GM23338 (cell line): ENCODE measurements around the gene GNB2.

Source experiments
- CREB1 ChIP-seq: fragments of 250-450 bp; sonication (Bioruptor Pico); IDR thresholded peaks from 2 replicates; pipeline ENCODE4 v1.5.0; 2020; ENCODE audit warnings: low read depth, mild to moderate bottlenecking, moderate library complexity
- EZH2 ChIP-seq: fragments of 200-600 bp; sonication (generic); IDR thresholded peaks from one replicate; pipeline ENCODE4 v1.8.0; 2017; ENCODE audit warnings: antibody characterized with exemption, mild to moderate bottlenecking, low read depth; ENCODE audit not compliant: unreplicated experiment
- EZH2phosphoT487 ChIP-seq: fragments of 200-600 bp; sonication (generic); IDR thresholded peaks from one replicate; pipeline ENCODE4 v1.8.1; 2018; ENCODE audit warnings: antibody characterized with exemption; ENCODE audit not compliant: unreplicated experiment
- JUNB ChIP-seq: IDR thresholded peaks from one replicate; pipeline ENCODE4 v1.6.1; 2016; ENCODE audit warnings: antibody characterized with exemption; ENCODE audit not compliant: unreplicated experiment
- NANOG ChIP-seq: IDR thresholded peaks from 2 replicates; pipeline ENCODE4 v1.6.1; 2016; ENCODE audit warnings: antibody characterized with exemption, borderline replicate concordance
- POLR2AphosphoS5 ChIP-seq: IDR thresholded peaks from 2 replicates; pipeline ENCODE4 v1.6.1; 2016; ENCODE audit warnings: antibody characterized with exemption, low read depth
- REST ChIP-seq: IDR thresholded peaks from one replicate; pipeline ENCODE4 v1.6.1; 2018; ENCODE audit warnings: antibody characterized with exemption; ENCODE audit not compliant: unreplicated experiment
- STAT1 ChIP-seq: IDR thresholded peaks from one replicate; pipeline ENCODE4 v1.6.1; 2016; ENCODE audit warnings: antibody characterized with exemption; ENCODE audit not compliant: unreplicated experiment
- ZNF114 ChIP-seq: fragments of 250-450 bp; sonication (Bioruptor Pico); IDR thresholded peaks from 2 replicates; pipeline ENCODE4 v1.5.0; 2020; ENCODE audit warnings: mild to moderate bottlenecking, moderate library complexity
- ZNF331 ChIP-seq: fragments of 250-450 bp; sonication (Bioruptor Pico); IDR thresholded peaks from 2 replicates; pipeline ENCODE4 v1.5.0; 2020; ENCODE audit warnings: low read depth, mild to moderate bottlenecking, moderate library complexity
- TF ChIP-seq, protein P1 (sequence below), 2 experiments: fragments of 200-600 bp in 1 of 2; sonication (generic) in 1 of 2; conservative IDR thresholded peaks; 2 replicates each; pipeline versions ENCODE4 v1.5.1 to v1.6.1; 2016 to 2017; ENCODE audit warnings: antibody characterized with exemption in 2 of 2, low read depth in 2 of 2, mild to moderate bottlenecking in 2 of 2, moderate library complexity in 1 of 2
- TF ChIP-seq, protein P2 (sequence below): fragments of 250-450 bp; sonication (Bioruptor Pico); IDR thresholded peaks from 2 replicates; pipeline ENCODE4 v1.5.0; 2020; ENCODE audit warnings: mild to moderate bottlenecking, moderate library complexity
- TF ChIP-seq, protein P3 (sequence below): IDR thresholded peaks from 2 replicates; pipeline ENCODE4 v1.6.1; 2016; ENCODE audit warnings: antibody characterized with exemption

DNA sequence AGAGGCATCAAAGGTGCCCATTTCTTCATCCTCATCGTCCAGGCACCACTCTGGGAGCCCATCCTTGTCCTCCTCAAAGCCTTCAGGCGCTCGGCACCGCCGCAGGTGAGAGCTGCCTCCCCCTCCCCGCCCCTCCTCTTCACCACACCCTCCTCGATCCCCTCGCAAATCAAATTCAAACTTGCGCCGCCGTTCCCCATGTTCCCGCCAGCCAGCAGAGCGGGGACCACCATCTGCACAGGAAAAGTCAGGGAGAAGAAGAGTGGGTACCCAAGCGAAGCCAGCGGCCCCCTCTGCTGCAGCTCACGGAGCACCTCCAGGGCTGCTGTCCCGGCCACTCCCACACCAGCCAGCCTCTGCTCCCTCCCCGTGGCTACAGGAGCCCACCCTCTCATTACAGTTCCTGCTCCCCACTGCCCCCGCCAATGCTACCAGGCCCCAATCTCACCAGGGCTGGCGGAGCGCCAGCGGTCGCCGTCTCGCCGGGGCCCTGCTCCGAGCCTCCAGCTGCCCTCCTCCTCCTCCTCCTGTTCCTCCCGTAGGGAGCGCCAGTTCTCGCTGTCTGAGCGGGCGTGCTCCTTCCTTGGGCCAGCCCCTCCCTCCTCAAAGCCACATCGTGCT, 12.8 kb downstream of the GNB2 start:
- TF ChIP-seq POLR2AphosphoS5 (no peak), EZH2 (no peak), JUNB (no peak), REST (no peak), ZNF331 (CRISPR knock-in tag) (no peak), EZH2phosphoT487 (no peak), STAT1 (no peak), CREB1 (no peak), ZNF114 (CRISPR knock-in tag) (no peak), NANOG (no peak)
- TF ChIP-seq, protein P1, sequence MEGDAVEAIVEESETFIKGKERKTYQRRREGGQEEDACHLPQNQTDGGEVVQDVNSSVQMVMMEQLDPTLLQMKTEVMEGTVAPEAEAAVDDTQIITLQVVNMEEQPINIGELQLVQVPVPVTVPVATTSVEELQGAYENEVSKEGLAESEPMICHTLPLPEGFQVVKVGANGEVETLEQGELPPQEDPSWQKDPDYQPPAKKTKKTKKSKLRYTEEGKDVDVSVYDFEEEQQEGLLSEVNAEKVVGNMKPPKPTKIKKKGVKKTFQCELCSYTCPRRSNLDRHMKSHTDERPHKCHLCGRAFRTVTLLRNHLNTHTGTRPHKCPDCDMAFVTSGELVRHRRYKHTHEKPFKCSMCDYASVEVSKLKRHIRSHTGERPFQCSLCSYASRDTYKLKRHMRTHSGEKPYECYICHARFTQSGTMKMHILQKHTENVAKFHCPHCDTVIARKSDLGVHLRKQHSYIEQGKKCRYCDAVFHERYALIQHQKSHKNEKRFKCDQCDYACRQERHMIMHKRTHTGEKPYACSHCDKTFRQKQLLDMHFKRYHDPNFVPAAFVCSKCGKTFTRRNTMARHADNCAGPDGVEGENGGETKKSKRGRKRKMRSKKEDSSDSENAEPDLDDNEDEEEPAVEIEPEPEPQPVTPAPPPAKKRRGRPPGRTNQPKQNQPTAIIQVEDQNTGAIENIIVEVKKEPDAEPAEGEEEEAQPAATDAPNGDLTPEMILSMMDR (conservative IDR thresholded peaks at IDR 0.05; ENCODE audit: low read depth in 2 of 2) = no peak
- TF ChIP-seq, protein P2, sequence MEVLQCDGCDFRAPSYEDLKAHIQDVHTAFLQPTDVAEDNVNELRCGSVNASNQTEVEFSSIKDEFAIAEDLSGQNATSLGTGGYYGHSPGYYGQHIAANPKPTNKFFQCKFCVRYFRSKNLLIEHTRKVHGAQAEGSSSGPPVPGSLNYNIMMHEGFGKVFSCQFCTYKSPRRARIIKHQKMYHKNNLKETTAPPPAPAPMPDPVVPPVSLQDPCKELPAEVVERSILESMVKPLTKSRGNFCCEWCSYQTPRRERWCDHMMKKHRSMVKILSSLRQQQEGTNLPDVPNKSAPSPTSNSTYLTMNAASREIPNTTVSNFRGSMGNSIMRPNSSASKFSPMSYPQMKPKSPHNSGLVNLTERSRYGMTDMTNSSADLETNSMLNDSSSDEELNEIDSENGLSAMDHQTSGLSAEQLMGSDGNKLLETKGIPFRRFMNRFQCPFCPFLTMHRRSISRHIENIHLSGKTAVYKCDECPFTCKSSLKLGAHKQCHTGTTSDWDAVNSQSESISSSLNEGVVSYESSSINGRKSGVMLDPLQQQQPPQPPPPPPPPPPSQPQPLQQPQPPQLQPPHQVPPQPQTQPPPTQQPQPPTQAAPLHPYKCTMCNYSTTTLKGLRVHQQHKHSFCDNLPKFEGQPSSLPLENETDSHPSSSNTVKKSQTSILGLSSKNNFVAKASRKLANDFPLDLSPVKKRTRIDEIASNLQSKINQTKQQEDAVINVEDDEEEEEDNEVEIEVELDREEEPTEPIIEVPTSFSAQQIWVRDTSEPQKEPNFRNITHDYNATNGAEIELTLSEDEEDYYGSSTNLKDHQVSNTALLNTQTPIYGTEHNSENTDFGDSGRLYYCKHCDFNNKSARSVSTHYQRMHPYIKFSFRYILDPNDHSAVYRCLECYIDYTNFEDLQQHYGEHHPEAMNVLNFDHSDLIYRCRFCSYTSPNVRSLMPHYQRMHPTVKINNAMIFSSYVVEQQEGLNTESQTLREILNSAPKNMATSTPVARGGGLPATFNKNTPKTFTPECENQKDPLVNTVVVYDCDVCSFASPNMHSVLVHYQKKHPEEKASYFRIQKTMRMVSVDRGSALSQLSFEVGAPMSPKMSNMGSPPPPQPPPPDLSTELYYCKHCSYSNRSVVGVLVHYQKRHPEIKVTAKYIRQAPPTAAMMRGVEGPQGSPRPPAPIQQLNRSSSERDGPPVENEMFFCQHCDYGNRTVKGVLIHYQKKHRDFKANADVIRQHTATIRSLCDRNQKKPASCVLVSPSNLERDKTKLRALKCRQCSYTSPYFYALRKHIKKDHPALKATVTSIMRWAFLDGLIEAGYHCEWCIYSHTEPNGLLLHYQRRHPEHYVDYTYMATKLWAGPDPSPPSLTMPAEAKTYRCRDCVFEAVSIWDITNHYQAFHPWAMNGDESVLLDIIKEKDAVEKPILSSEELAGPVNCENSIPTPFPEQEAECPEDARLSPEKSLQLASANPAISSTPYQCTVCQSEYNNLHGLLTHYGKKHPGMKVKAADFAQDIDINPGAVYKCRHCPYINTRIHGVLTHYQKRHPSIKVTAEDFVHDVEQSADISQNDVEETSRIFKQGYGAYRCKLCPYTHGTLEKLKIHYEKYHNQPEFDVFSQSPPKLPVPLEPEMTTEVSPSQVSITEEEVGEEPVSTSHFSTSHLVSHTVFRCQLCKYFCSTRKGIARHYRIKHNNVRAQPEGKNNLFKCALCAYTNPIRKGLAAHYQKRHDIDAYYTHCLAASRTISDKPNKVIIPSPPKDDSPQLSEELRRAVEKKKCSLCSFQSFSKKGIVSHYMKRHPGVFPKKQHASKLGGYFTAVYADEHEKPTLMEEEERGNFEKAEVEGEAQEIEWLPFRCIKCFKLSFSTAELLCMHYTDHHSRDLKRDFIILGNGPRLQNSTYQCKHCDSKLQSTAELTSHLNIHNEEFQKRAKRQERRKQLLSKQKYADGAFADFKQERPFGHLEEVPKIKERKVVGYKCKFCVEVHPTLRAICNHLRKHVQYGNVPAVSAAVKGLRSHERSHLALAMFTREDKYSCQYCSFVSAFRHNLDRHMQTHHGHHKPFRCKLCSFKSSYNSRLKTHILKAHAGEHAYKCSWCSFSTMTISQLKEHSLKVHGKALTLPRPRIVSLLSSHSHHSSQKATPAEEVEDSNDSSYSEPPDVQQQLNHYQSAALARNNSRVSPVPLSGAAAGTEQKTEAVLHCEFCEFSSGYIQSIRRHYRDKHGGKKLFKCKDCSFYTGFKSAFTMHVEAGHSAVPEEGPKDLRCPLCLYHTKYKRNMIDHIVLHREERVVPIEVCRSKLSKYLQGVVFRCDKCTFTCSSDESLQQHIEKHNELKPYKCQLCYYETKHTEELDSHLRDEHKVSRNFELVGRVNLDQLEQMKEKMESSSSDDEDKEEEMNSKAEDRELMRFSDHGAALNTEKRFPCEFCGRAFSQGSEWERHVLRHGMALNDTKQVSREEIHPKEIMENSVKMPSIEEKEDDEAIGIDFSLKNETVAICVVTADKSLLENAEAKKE (CRISPR knock-in tag) = no peak
- TF ChIP-seq, protein P3, sequence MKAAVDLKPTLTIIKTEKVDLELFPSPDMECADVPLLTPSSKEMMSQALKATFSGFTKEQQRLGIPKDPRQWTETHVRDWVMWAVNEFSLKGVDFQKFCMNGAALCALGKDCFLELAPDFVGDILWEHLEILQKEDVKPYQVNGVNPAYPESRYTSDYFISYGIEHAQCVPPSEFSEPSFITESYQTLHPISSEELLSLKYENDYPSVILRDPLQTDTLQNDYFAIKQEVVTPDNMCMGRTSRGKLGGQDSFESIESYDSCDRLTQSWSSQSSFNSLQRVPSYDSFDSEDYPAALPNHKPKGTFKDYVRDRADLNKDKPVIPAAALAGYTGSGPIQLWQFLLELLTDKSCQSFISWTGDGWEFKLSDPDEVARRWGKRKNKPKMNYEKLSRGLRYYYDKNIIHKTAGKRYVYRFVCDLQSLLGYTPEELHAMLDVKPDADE = no peak
